Activated CD8-positive, alpha-beta memory T cell treated with anti-CD3 and anti-CD28 coated beads, Interleukin-2, amount 10 ng/mL, durations not matched to agents 7 days and 5 days (primary cell): ENCODE measurements around the gene PRR23E. TPM values are rescaled to one million over a fixed set of nuclear protein-coding genes. Genes with fewer than 3 reads are reported as not detected.

Experiments
- ATAC-seq: fragments of 150-1000 bp; cut with Tn5 transposase; one replicate; pipeline ENCODE4 v1.10.0; 2021; ENCODE audit warnings: moderate library complexity
- CTCF ChIA-PET: fragments of 350-600 bp; sonication (Branson Sonifier 250); formaldehyde crosslinking; loops from one replicate; lab custom pipeline; 2021; ENCODE audit warnings: antibody characterized with exemption; lab: Charles Lee
- DNase-seq: peaks from one replicate; pipeline ENCODE4 v3.0.0-alpha.2; 2020
- H3K27ac Mint-ChIP-seq: one replicate; pipeline ENCODE4 v1.8.0; 2021; ENCODE audit warnings: mild to moderate bottlenecking, mixed read lengths
- H3K27me3 Mint-ChIP-seq: one replicate; pipeline ENCODE4 v1.8.0; 2021; ENCODE audit warnings: mixed read lengths
- H3K36me3 Mint-ChIP-seq: one replicate; pipeline ENCODE4 v1.8.0; 2021; ENCODE audit warnings: mild to moderate bottlenecking, mixed read lengths
- H3K4me1 Mint-ChIP-seq: one replicate; pipeline ENCODE4 v1.8.0; 2021; ENCODE audit warnings: mixed read lengths
- H3K4me3 Mint-ChIP-seq: one replicate; pipeline ENCODE4 v1.8.0; 2021; ENCODE audit warnings: mild to moderate bottlenecking, moderate library complexity, mixed read lengths
- H3K9me3 Mint-ChIP-seq: one replicate; pipeline ENCODE4 v1.8.0; 2022; ENCODE audit warnings: low read depth, mixed read lengths
- total RNA-seq, 2 experiments: library from RNA; stranded (reverse); gene quantifications; one replicate each; pipeline ENCODE4 v1.2.3, GENCODE V29; 2021

The PRR23E gene
- total RNA-seq, 2 experiments from 2014 or later, result not detected

GRCh38 chr3:127212231-127212630, 19.3 kb downstream of the PRR23E start:
- CTCF ChIA-PET, result no interaction called here
- Mint-ChIP-seq H3K9me3 (no peaks in the 10 kb centered on the region), H3K4me3 (no peak overlapping the region), H3K4me1 (no peaks in the 10 kb centered on the region), H3K36me3 (no peaks in the 10 kb centered on the region), H3K27ac (no peak overlapping the region), H3K27me3 (peaks cover 16% of the 10 kb centered on the region)
- ATAC-seq, result no peak
- DNase-seq, result no peak

- DNase-seq, result no peak
- Mint-ChIP-seq H3K4me1 (no peaks in the 10 kb centered on the region), H3K27ac (no peak overlapping the region), H3K9me3 (no peaks in the 10 kb centered on the region), H3K27me3 (peaks cover 16% of the 10 kb centered on the region), H3K36me3 (no peaks in the 10 kb centered on the region), H3K4me3 (no peak overlapping the region)
- CTCF ChIA-PET, result no interaction called here
- ATAC-seq, result no peak
Observed at GRCh38 chr3:127212711-127213110, 19.8 kb downstream of the PRR23E start.

GRCh38 chr3:127213381-127213918, 20.5 kb downstream of the PRR23E start:
- H3K27me3 Mint-ChIP-seq, result peaks cover 16% of the 10 kb centered on the region
- no peaks in the 10 kb centered on the region for H3K36me3 Mint-ChIP-seq
- H3K4me1 Mint-ChIP-seq, result no peaks in the 10 kb centered on the region
- DNase-seq (no peak), ATAC-seq (no peak)
- H3K4me3 Mint-ChIP-seq, result no peak overlapping the region
- no peak overlapping the region for H3K27ac Mint-ChIP-seq
- CTCF ChIA-PET, result no interaction called here
- H3K9me3 Mint-ChIP-seq, result no peaks in the 10 kb centered on the region

- peaks cover 16% of the 10 kb centered on the region for H3K27me3 Mint-ChIP-seq
- ATAC-seq (no peak), DNase-seq (no peak)
- no peak overlapping the region for H3K4me3 Mint-ChIP-seq
- no peak overlapping the region for H3K27ac Mint-ChIP-seq
- H3K4me1 Mint-ChIP-seq, result no peaks in the 10 kb centered on the region
- CTCF ChIA-PET, result no interaction called here
- H3K9me3 Mint-ChIP-seq, result no peaks in the 10 kb centered on the region
- H3K36me3 Mint-ChIP-seq, result no peaks in the 10 kb centered on the region
Observed at GRCh38 chr3:127214975-127215374, 22.0 kb downstream of the PRR23E start.

GRCh38 chr3:127215714-127216414, 22.9 kb downstream of the PRR23E start:
- CTCF ChIA-PET, result no interaction called here
- Mint-ChIP-seq H3K4me1 (no peaks in the 10 kb centered on the region), H3K4me3 (no peak overlapping the region), H3K9me3 (no peaks in the 10 kb centered on the region), H3K27me3 (peaks cover 16% of the 10 kb centered on the region), H3K27ac (no peak overlapping the region), H3K36me3 (no peaks in the 10 kb centered on the region)
- no peak for DNase-seq
- ATAC-seq, result no peak

GRCh38 chr3:127216415-127217261, 23.7 kb downstream of the PRR23E start:
- Mint-ChIP-seq H3K27ac (no peak overlapping the region), H3K4me1 (no peaks in the 10 kb centered on the region), H3K9me3 (no peaks in the 10 kb centered on the region), H3K27me3 (peaks cover 16% of the 10 kb centered on the region), H3K36me3 (no peaks in the 10 kb centered on the region), H3K4me3 (no peak overlapping the region)
- DNase-seq (no peak), ATAC-seq (no peak)
- CTCF ChIA-PET, result no interaction called here

GRCh38 chr3:127217596-127218453, 24.9 kb downstream of the PRR23E start:
- H3K9me3 Mint-ChIP-seq, result no peaks in the 10 kb centered on the region
- H3K4me1 Mint-ChIP-seq, result no peaks in the 10 kb centered on the region
- DNase-seq (no peak), ATAC-seq (no peak)
- H3K27ac Mint-ChIP-seq, result no peak overlapping the region
- H3K27me3 Mint-ChIP-seq, result peaks cover 18% of the 10 kb centered on the region
- CTCF ChIA-PET, result no interaction called here
- no peaks in the 10 kb centered on the region for H3K36me3 Mint-ChIP-seq
- no peak overlapping the region for H3K4me3 Mint-ChIP-seq

- Mint-ChIP-seq H3K4me1 (no peaks in the 10 kb centered on the region), H3K27ac (no peak overlapping the region), H3K36me3 (no peaks in the 10 kb centered on the region), H3K4me3 (no peak overlapping the region), H3K9me3 (no peaks in the 10 kb centered on the region), H3K27me3 (peaks cover 15% of the 10 kb centered on the region)
- CTCF ChIA-PET, result no interaction called here
- DNase-seq (no peak), ATAC-seq (no peak)
Observed at GRCh38 chr3:127218454-127218922, 25.6 kb downstream of the PRR23E start.

- DNase-seq (no peak), ATAC-seq (no peak)
- CTCF ChIA-PET, result no interaction called here
- Mint-ChIP-seq H3K9me3 (peaks cover 7% of the 10 kb centered on the region), H3K4me1 (peaks cover 2% of the 10 kb centered on the region), H3K27me3 (peaks cover 12% of the 10 kb centered on the region), H3K4me3 (no peak overlapping the region), H3K27ac (no peak overlapping the region), H3K36me3 (no peaks in the 10 kb centered on the region)
Observed at GRCh38 chr3:127220497-127220896, 27.6 kb downstream of the PRR23E start.

GRCh38 chr3:127221037-127221436, 28.1 kb downstream of the PRR23E start:
- DNase-seq (no peak), ATAC-seq (no peak)
- H3K4me3 Mint-ChIP-seq, result no peak overlapping the region
- H3K9me3 Mint-ChIP-seq, result peaks cover 7% of the 10 kb centered on the region
- H3K36me3 Mint-ChIP-seq, result no peaks in the 10 kb centered on the region
- CTCF ChIA-PET, result no interaction called here
- no peak overlapping the region for H3K27ac Mint-ChIP-seq
- peaks cover 15% of the 10 kb centered on the region for H3K27me3 Mint-ChIP-seq
- H3K4me1 Mint-ChIP-seq, result peaks cover 2% of the 10 kb centered on the region

- no peak for ATAC-seq
Observed at GRCh38 chr3:127221446-127222035, 28.6 kb downstream of the PRR23E start.

GRCh38 chr3:127222163-127222562, 29.2 kb downstream of the PRR23E start:
- DNase-seq (no peak), ATAC-seq (no peak)
- Mint-ChIP-seq H3K27ac (no peak overlapping the region), H3K9me3 (peaks cover 9% of the 10 kb centered on the region), H3K4me1 (peaks cover 2% of the 10 kb centered on the region), H3K4me3 (no peak overlapping the region), H3K36me3 (no peaks in the 10 kb centered on the region), H3K27me3 (peaks cover 20% of the 10 kb centered on the region)
- CTCF ChIA-PET, result no interaction called here

More at GRCh38 chr3:127221446-127222035, 28.6 kb downstream of the PRR23E start:
- no peak overlapping the region for H3K4me3 Mint-ChIP-seq
- no peaks in the 10 kb centered on the region for H3K36me3 Mint-ChIP-seq
- peaks cover 9% of the 10 kb centered on the region for H3K9me3 Mint-ChIP-seq
- no peak for DNase-seq
- H3K4me1 Mint-ChIP-seq, result peaks cover 2% of the 10 kb centered on the region
- H3K27ac Mint-ChIP-seq, result no peak overlapping the region
- H3K27me3 Mint-ChIP-seq, result peaks cover 20% of the 10 kb centered on the region
- CTCF ChIA-PET, result no interaction called here

- Mint-ChIP-seq H3K4me1 (peaks cover 2% of the 10 kb centered on the region), H3K36me3 (no peaks in the 10 kb centered on the region), H3K9me3 (peaks cover 9% of the 10 kb centered on the region), H3K27me3 (peaks cover 20% of the 10 kb centered on the region), H3K4me3 (no peak overlapping the region), H3K27ac (no peak overlapping the region)
- ATAC-seq, result no peak
- CTCF ChIA-PET, result no interaction called here
- no peak for DNase-seq
Observed at GRCh38 chr3:127222664-127223063, 29.7 kb downstream of the PRR23E start.
